Measurements from ENCODE around the gene FGF1.

The FGF1 gene

DNA sequence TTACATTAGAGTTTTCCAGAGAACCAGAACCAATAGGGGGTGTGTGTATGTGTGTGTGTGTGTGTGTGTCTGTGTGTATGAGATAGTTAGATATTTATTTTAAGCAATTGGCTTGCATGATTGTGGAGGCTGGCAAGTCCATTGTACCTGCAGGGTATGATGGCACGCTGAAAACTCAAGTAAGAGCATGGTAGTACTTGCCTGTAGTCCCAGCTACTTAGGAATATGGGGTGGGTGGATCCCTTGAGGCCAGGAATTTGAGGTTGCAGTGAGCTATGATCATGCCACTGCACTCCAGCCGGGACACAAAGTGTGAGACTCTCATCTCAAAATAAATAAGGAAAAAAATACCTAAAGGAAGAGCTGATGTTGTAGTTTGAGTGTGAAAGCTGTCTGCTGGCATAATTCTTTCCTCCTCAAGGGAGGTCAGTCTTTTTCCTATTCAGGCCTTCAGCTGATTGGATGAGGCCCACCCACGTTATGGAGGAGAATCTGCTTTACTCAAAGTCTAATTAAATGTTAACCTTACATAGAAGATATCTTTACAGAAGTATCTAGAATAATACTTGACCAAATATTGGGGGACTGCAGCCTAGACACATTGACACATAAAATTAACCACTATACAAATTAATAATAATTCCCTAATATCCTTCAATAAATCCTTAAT lies 107.6 kb downstream of the FGF1 start:
- Histone ChIP-seq H2AFZ (ENCODE audit: low read length, unreplicated experiment) (no peak overlapping the region), H3K4me1 (ENCODE audit: control insufficient read depth, insufficient read depth, low read length, unreplicated experiment) (no peaks in the 10 kb centered on the region), H3K27me3 (ENCODE audit: insufficient read depth, low read length) (no peaks in the 10 kb centered on the region), H3K4me3 (ENCODE audit: low read depth, low read length) (no peak overlapping the region), H3K79me2 (ENCODE audit: control insufficient read depth, insufficient read depth, low read length, unreplicated experiment) (no peaks in the 10 kb centered on the region), H3K27ac (ENCODE audit: low read depth, low read length) (no peak overlapping the region), H3K36me3 (ENCODE audit: insufficient read depth, low read length) (no peaks in the 10 kb centered on the region)

DNA sequence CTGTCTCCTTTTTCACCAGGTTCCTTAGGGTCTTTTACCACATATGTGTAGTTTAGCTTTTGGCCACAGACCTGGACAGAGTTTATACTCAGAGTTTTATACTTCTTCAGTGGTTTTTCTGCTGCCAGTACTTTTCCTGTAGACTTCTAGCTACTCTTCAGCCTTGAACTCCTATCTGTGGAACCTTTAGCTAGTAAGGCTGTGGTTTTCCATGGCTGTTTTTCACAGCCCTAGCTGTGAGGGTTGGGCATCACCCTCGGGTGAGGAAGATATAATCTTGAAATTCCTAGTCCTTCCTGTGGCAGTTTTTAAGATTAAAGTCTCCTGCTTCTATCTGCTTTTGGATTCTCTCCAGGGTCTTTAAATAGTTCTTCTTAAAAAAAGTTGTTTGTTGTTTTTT lies 109.1 kb downstream of the FGF1 start:
- Histone ChIP-seq H3K79me2 (ENCODE audit: control insufficient read depth, insufficient read depth, low read length, unreplicated experiment) (no peaks in the 10 kb centered on the region), H3K27me3 (ENCODE audit: insufficient read depth, low read length) (no peaks in the 10 kb centered on the region), H3K36me3 (ENCODE audit: insufficient read depth, low read length) (no peaks in the 10 kb centered on the region), H3K27ac (ENCODE audit: low read depth, low read length) (no peak overlapping the region), H3K4me1 (ENCODE audit: control insufficient read depth, insufficient read depth, low read length, unreplicated experiment) (no peaks in the 10 kb centered on the region), H2AFZ (ENCODE audit: low read length, unreplicated experiment) (no peak overlapping the region), H3K4me3 (ENCODE audit: low read depth, low read length) (no peak overlapping the region)

DNA sequence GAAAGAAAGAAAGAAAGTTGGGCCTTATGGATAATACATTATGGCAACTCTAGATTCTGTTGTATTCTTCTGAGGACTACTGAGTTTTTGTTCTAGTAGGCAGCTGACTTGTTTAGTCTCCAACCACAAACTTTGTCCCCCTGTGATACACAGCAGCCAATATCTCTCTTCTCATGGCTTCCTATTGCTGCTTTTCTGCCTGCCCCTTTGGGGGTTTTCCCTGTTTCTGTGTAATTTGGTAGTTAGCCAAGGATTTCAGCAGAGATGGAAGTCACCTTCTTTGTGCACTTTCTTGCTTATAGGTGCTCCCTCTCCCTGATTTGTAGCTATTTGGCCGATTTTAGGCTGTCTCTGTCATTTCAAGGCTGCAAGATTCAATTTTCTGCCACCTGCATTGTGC lies 109.6 kb downstream of the FGF1 start:
- no peaks in the 10 kb centered on the region for H3K27me3 ChIP-seq (ENCODE audit: insufficient read depth, low read length)
- no peaks in the 10 kb centered on the region for H3K4me1 ChIP-seq (ENCODE audit: control insufficient read depth, insufficient read depth, low read length, unreplicated experiment)
- H3K4me3 ChIP-seq (ENCODE audit: low read depth, low read length): no peak overlapping the region
- H2AFZ ChIP-seq (ENCODE audit: low read length, unreplicated experiment): no peak overlapping the region
- H3K79me2 ChIP-seq (ENCODE audit: control insufficient read depth, insufficient read depth, low read length, unreplicated experiment): no peaks in the 10 kb centered on the region
- H3K36me3 ChIP-seq (ENCODE audit: insufficient read depth, low read length): no peaks in the 10 kb centered on the region
- H3K27ac ChIP-seq (ENCODE audit: low read depth, low read length): no peak overlapping the region

DNA sequence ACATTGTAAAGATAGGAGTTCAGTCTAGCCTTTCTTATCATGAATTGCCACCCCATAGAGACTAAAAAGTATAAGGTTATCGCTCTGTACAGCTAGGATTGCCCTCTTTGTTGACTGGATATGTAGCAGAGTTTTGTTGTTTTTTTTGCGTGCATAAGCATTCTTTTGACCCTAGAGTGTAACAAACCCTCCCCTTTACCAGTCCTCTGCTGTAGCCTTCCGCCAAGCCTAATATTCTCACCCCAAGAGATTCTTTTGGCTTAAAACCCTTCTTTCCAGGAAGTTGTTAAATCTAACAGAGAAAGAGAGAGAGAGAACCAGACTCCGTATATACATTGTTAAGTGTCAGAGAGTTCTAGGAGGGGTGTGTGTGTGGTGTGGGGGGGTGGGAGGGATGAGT lies 113.9 kb downstream of the FGF1 start:
- Histone ChIP-seq H3K79me2 (ENCODE audit: control insufficient read depth, insufficient read depth, low read length, unreplicated experiment) (no peaks in the 10 kb centered on the region), H3K36me3 (ENCODE audit: insufficient read depth, low read length) (no peaks in the 10 kb centered on the region), H3K27ac (ENCODE audit: low read depth, low read length) (no peak overlapping the region), H3K27me3 (ENCODE audit: insufficient read depth, low read length) (no peaks in the 10 kb centered on the region), H3K4me1 (ENCODE audit: control insufficient read depth, insufficient read depth, low read length, unreplicated experiment) (peaks cover 11% of the 10 kb centered on the region), H2AFZ (ENCODE audit: low read length, unreplicated experiment) (no peak overlapping the region), H3K4me3 (ENCODE audit: low read depth, low read length) (no peak overlapping the region)

DNA sequence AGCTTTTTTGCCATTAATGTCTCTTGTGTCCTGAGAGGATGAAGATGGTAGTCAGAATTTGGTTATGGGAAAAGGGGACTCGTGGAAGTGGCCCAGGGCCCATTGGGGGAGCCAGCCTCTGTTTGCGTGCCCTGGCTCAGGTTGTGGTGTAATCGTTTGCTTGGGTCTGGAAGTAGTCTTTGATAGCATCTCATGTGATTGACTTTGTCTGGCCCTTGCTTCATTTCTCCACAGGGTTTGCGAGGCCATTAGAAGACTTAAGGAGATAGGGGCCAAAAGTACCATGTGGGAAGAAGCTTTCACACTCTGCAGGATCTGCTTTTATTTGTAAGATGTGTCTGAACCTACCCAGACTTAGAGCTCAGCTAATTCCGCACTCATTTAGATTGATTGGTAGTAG lies 114.5 kb downstream of the FGF1 start:
- Histone ChIP-seq H2AFZ (ENCODE audit: low read length, unreplicated experiment) (no peak overlapping the region), H3K27me3 (ENCODE audit: insufficient read depth, low read length) (no peaks in the 10 kb centered on the region), H3K4me1 (ENCODE audit: control insufficient read depth, insufficient read depth, low read length, unreplicated experiment) (peaks cover 11% of the 10 kb centered on the region), H3K4me3 (ENCODE audit: low read depth, low read length) (no peak overlapping the region), H3K36me3 (ENCODE audit: insufficient read depth, low read length) (no peaks in the 10 kb centered on the region), H3K27ac (ENCODE audit: low read depth, low read length) (no peak overlapping the region), H3K79me2 (ENCODE audit: control insufficient read depth, insufficient read depth, low read length, unreplicated experiment) (no peaks in the 10 kb centered on the region)

DNA sequence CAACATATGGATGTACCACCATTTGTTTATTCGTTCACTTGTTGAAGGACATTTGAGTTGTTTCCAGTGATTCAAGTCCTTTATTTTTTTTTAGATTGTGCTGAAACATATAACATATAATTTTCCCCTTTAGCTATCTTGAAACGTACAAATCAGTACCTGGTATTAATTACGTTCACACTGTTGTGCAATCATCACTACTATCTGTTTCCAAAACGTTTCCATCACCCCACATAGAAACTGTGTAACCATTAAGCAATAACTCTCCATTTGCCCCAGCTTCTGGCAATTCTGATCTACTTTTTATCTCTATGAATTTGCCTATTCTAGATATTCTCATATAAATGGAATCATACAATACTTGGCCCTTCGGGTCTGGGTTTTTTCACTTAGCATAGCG lies 116.0 kb downstream of the FGF1 start:
- Histone ChIP-seq H3K27ac (ENCODE audit: low read depth, low read length) (no peak overlapping the region), H3K4me1 (ENCODE audit: control insufficient read depth, insufficient read depth, low read length, unreplicated experiment) (peaks cover 11% of the 10 kb centered on the region), H3K4me3 (ENCODE audit: low read depth, low read length) (no peak overlapping the region), H3K36me3 (ENCODE audit: insufficient read depth, low read length) (no peaks in the 10 kb centered on the region), H2AFZ (ENCODE audit: low read length, unreplicated experiment) (no peak overlapping the region), H3K79me2 (ENCODE audit: control insufficient read depth, insufficient read depth, low read length, unreplicated experiment) (no peaks in the 10 kb centered on the region), H3K27me3 (ENCODE audit: insufficient read depth, low read length) (no peaks in the 10 kb centered on the region)

DNA sequence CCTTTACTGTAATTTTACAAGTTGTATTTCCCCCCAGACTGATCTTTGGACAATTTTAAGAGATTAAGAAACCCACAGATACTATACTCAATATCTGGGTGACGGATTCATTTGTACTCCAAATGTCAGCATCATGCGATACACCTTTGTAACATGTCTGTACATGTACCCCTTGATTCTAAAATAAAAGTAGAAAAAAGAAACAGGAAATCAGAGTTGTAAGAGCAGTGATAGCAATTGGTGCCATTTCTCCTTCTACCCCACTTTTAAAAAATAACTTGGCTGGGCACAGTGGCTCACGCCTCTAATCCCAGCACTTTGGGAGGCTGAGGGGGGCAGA lies 116.9 kb downstream of the FGF1 start:
- peak overlapping the region; percentile 38; the same call in 1 of the 2 replicates for H3K27ac ChIP-seq (ENCODE audit: low read depth, low read length)

DNA sequence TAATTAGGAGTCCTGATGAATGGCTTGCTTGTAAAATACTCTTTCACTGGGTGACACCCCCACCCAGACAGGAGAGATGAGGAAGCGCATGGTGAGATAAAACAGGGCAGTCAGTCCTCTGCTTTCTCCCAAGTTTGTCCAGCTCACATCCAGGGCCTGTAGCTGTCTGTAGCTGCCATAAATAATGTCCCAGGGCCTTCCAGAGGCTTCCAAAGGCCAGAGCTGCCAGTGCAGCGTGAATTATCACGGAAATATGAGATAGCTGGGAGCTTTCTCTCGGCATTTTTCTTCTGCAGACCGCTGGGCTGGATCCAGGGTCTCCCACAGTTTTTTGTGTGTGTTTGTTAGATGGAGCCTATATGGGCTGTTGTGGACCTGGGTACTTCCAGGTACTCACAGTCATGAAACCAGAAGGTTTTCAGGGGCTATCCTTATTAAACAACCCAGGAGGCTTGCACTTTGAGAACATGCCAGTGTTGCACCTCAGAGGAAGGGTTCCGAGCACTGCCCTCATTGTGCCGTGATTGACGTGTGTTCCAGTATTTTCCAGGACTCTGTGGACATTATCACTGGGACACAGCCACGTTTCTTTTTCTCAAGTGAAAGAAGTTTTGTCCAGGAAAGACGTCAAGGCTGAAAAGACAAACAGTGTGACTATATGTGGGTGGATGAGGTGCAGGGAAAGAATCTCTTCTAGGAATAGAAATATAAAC lies 117.5 kb downstream of the FGF1 start:
- Histone ChIP-seq H3K36me3 (ENCODE audit: insufficient read depth, low read length) (no peaks in the 10 kb centered on the region), H3K79me2 (ENCODE audit: control insufficient read depth, insufficient read depth, low read length, unreplicated experiment) (no peaks in the 10 kb centered on the region), H3K27me3 (ENCODE audit: insufficient read depth, low read length) (no peaks in the 10 kb centered on the region), H3K4me1 (ENCODE audit: control insufficient read depth, insufficient read depth, low read length, unreplicated experiment) (peaks cover 11% of the 10 kb centered on the region), H2AFZ (ENCODE audit: low read length, unreplicated experiment) (peak overlapping the region; percentile 65), H3K4me3 (ENCODE audit: low read depth, low read length) (no peak overlapping the region), H3K27ac (ENCODE audit: low read depth, low read length) (peak overlapping the region; percentile 38; the same call in 1 of the 2 replicates)

More for the DNA sequence above, 116.9 kb downstream of the FGF1 start:
- H2AFZ ChIP-seq (ENCODE audit: low read length, unreplicated experiment): peak overlapping the region; percentile 32
- no peaks in the 10 kb centered on the region for H3K79me2 ChIP-seq (ENCODE audit: control insufficient read depth, insufficient read depth, low read length, unreplicated experiment)
- H3K36me3 ChIP-seq (ENCODE audit: insufficient read depth, low read length): no peaks in the 10 kb centered on the region
- no peak overlapping the region for H3K4me3 ChIP-seq (ENCODE audit: low read depth, low read length)
- H3K4me1 ChIP-seq (ENCODE audit: control insufficient read depth, insufficient read depth, low read length, unreplicated experiment): peaks cover 11% of the 10 kb centered on the region
- no peaks in the 10 kb centered on the region for H3K27me3 ChIP-seq (ENCODE audit: insufficient read depth, low read length)

DNA sequence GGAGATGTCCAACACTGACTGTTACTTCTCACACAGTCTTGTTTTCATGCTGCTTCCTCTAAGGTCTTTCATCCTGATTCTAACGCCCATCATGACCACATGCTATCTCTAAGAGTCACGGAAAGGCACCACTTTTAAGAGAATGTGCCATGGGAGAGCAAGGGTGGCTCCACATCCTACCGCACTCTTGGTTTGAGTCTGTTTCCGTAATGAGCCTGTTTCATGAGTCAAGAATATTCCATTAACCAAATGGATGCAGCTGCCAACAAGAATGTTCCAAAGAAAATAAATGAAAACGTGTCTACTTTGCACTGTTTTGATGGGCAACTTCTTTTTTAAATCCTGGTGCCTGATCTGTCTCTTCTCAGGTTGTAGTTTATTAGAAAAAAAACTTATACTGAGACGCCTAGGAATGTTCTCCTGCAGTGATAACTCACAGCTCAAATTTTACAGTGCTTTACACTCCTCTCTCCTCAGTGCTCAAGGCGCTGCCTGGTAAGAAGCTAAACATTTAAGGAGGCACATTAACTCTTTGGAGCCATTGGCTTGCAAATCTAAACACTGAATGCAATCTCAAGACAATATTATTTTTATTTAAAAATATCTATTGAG lies 124.3 kb downstream of the FGF1 start:
- Histone ChIP-seq H2AFZ (ENCODE audit: low read length, unreplicated experiment) (peak overlapping the region; percentile 30), H3K4me1 (ENCODE audit: control insufficient read depth, insufficient read depth, low read length, unreplicated experiment) (peaks cover 20% of the 10 kb centered on the region), H3K4me3 (ENCODE audit: low read depth, low read length) (peak overlapping the region; percentile 16; the same call in 1 of the 2 replicates), H3K27me3 (ENCODE audit: insufficient read depth, low read length) (no peaks in the 10 kb centered on the region), H3K79me2 (ENCODE audit: control insufficient read depth, insufficient read depth, low read length, unreplicated experiment) (no peaks in the 10 kb centered on the region), H3K36me3 (ENCODE audit: insufficient read depth, low read length) (no peaks in the 10 kb centered on the region), H3K27ac (ENCODE audit: low read depth, low read length) (peak overlapping the region; percentile 64)

DNA sequence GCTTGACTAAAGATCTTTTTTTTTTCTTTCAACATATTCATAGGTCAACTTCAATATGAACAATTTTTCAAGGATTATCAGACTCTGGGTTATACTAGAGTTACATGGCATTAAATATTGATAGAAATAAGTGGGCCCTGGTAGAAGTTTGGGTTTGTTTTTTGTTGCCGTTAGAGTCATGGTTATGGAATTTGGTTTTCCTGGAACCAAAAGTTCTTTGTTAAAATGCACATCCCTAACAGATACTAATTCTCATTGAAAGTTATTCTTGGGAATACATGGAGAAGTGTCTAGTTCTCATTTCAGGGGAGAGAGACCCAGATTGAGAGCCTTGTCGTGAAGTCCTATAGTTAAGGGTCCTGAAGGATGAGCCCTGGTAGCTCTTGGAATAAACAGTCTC lies 124.9 kb downstream of the FGF1 start:
- H3K4me1 ChIP-seq (ENCODE audit: control insufficient read depth, insufficient read depth, low read length, unreplicated experiment): peaks cover 20% of the 10 kb centered on the region
- no peaks in the 10 kb centered on the region for H3K36me3 ChIP-seq (ENCODE audit: insufficient read depth, low read length)
- H3K27me3 ChIP-seq (ENCODE audit: insufficient read depth, low read length): no peaks in the 10 kb centered on the region
- H2AFZ ChIP-seq (ENCODE audit: low read length, unreplicated experiment): peak overlapping the region; percentile 30
- H3K27ac ChIP-seq (ENCODE audit: low read depth, low read length): peak overlapping the region; percentile 64
- peak overlapping the region; percentile 16; the same call in 1 of the 2 replicates for H3K4me3 ChIP-seq (ENCODE audit: low read depth, low read length)
- no peaks in the 10 kb centered on the region for H3K79me2 ChIP-seq (ENCODE audit: control insufficient read depth, insufficient read depth, low read length, unreplicated experiment)

DNA sequence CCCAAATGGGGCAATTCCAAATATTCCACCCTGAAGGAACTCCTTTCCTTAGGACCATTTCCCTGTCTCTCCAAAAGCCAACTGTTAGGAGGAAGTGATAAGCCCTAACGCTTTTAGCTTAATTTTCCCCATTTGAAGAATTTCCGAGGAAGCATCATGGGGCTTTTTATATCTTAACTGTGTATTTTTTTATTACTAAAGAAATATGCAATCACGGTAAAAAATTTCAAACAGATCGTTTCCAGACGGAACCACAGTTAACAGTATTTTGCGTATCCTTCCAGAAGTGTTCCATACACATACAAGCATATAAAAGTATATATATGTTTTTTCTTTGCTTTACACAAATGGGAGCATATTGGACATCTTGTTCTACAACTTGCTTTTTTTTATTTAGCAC lies 133.8 kb downstream of the FGF1 start:
- Histone ChIP-seq H3K27ac (ENCODE audit: low read depth, low read length) (no peak overlapping the region), H3K36me3 (ENCODE audit: insufficient read depth, low read length) (no peaks in the 10 kb centered on the region), H2AFZ (ENCODE audit: low read length, unreplicated experiment) (peak overlapping the region; percentile 59), H3K4me3 (ENCODE audit: low read depth, low read length) (no peak overlapping the region), H3K27me3 (ENCODE audit: insufficient read depth, low read length) (no peaks in the 10 kb centered on the region), H3K79me2 (ENCODE audit: control insufficient read depth, insufficient read depth, low read length, unreplicated experiment) (no peaks in the 10 kb centered on the region), H3K4me1 (ENCODE audit: control insufficient read depth, insufficient read depth, low read length, unreplicated experiment) (peaks cover 11% of the 10 kb centered on the region)

All from ACC112 (cell line).